Testis (tissue), 3 donors: Measurements from ENCODE around the gene SEPTIN5. TPM values are rescaled to one million over a fixed set of nuclear protein-coding genes. Genes with fewer than 3 reads are reported as not detected.

Experiments used
- DNase-seq: peaks from one replicate; pipeline ENCODE4 v3.0.0-alpha.2; 2019
- H3K27ac ChIP-seq, 2 donors: fragments of 200-600 bp; sonication (generic); one replicate each; pipeline ENCODE4 v1.5.1; 2019
- H3K27me3 ChIP-seq: fragments of 200-600 bp; sonication (generic); one replicate; pipeline ENCODE4 v1.5.1; 2019
- H3K36me3 ChIP-seq: fragments of 200-600 bp; sonication (generic); one replicate; pipeline ENCODE4 v1.5.1; 2017; ENCODE audit warnings: low read depth; ENCODE audit errors: missing control alignments
- H3K4me1 ChIP-seq: fragments of 200-600 bp; sonication (generic); one replicate; pipeline ENCODE4 v1.5.1; 2019
- H3K4me3 ChIP-seq, 2 donors: fragments of 200-600 bp; sonication (generic); one replicate each; pipeline ENCODE4 v1.5.1; 2017 to 2019
- H3K9me3 ChIP-seq: fragments of 200-600 bp; sonication (generic); one replicate; pipeline ENCODE4 v1.5.1; 2017
- CTCF ChIP-seq, 3 experiments: fragments of 450-650 bp in 2 of 3; fragments of 200-600 bp in 1 of 3; sonication (generic) in 1 of 3; IDR thresholded peaks; one replicate each; pipeline ENCODE4 v1.5.1; 2016 to 2019; ENCODE audit warnings: antibody characterized with exemption in 3 of 3, mild to moderate bottlenecking in 2 of 3, moderate library complexity in 1 of 3
- POLR2A ChIP-seq: fragments of 450-650 bp; IDR thresholded peaks from one replicate; pipeline ENCODE4 v1.6.1; 2017; ENCODE audit warnings: antibody characterized with exemption, mild to moderate bottlenecking, moderate library complexity
- WGBS, 2 donors: methylation state at CpG; one replicate each; pipeline ENCODE4 v1.1.5; 2018; 5-methylcytosine and 5-hydroxymethylcytosine counted together
- intact Hi-C: fragments of 100-400 bp; cut with DNase I; formaldehyde crosslinking; loops from one replicate; pipeline ENCODE4 v1.15.1; 2023; ENCODE audit warnings: low total_unique reads
- polyA plus RNA-seq: library from polyadenylated mRNA; stranded (reverse); fragments of 350-450 nt; fragmentation: Illumina TruSeq; extraction: RNeasy Lipid Tissue Mini Kit (QIAGEN cat#74804); gene quantifications from one replicate; pipeline ENCODE4 v1.2.3, GENCODE V29; 2014; ENCODE audit warnings: low read depth, low replicate concordance; ENCODE audit not compliant: insufficient read depth
- total RNA-seq, 2 donors: library from RNA; depleted of rRNA; stranded (reverse); fragments of >200 nt; gene quantifications; one replicate each; pipeline ENCODE4 v1.2.3, GENCODE V29; 2016

SEPTIN5 gene
- total and polyA plus RNA-seq, 3 donors from 2014 or later: 33.9 to 89.3 (median 68.9) TPM

GRCh38 chr22:19680287-19680881, 33.9 kb upstream of the SEPTIN5 start:
- WGBS, 2 donors: 92 to 93% methylated on average over 13 to 16 of the region's 16 CpGs
- Histone ChIP-seq H3K4me1 (no peaks in the 10 kb centered on the region), H3K27me3 (no peaks in the 10 kb centered on the region), H3K27ac (no peak overlapping the region), H3K36me3 (no peaks in the 10 kb centered on the region), H3K9me3 (no peaks in the 10 kb centered on the region), H3K4me3 (no peak overlapping the region)
- no peak for DNase-seq
- intact Hi-C loops: no loop called here
- TF ChIP-seq CTCF (IDR thresholded peaks at IDR 0.05) (no peak), POLR2A (no peak)

- no peak for DNase-seq
- Histone ChIP-seq H3K4me1 (no peaks in the 10 kb centered on the region), H3K27me3 (no peaks in the 10 kb centered on the region), H3K9me3 (no peaks in the 10 kb centered on the region), H3K36me3 (no peaks in the 10 kb centered on the region), H3K4me3 (no peak overlapping the region), H3K27ac (no peak overlapping the region)
- 92 to 93% methylated on average over 11 of the region's 11 CpGs for WGBS, 2 donors
- intact Hi-C loops: no loop called here
- TF ChIP-seq POLR2A (no peak), CTCF (IDR thresholded peaks at IDR 0.05) (no peak)
Observed at GRCh38 chr22:19680911-19681862, 33.1 kb upstream of the SEPTIN5 start.

- TF ChIP-seq CTCF (IDR thresholded peaks at IDR 0.05): no peak
- TF ChIP-seq POLR2A: no peak
Observed at GRCh38 chr22:19681863-19682245, 32.4 kb upstream of the SEPTIN5 start.

GRCh38 chr22:19686946-19687345, 27.4 kb upstream of the SEPTIN5 start:
- H3K36me3 ChIP-seq: no peaks in the 10 kb centered on the region
- DNase-seq: no peak
- H3K4me3 ChIP-seq: no peak overlapping the region
- H3K27me3 ChIP-seq: no peaks in the 10 kb centered on the region
- intact Hi-C loops: no loop called here
- no peaks in the 10 kb centered on the region for H3K9me3 ChIP-seq
- no peak overlapping the region for H3K27ac ChIP-seq
- WGBS, 2 donors: 89 to 90% methylated on average over 7 of the region's 7 CpGs
- peaks cover 2% of the 10 kb centered on the region for H3K4me1 ChIP-seq
- TF ChIP-seq CTCF (IDR thresholded peaks at IDR 0.05) (no peak), POLR2A (no peak)

More at GRCh38 chr22:19681863-19682245, 32.4 kb upstream of the SEPTIN5 start:
- Histone ChIP-seq H3K4me1 (no peaks in the 10 kb centered on the region), H3K27me3 (no peaks in the 10 kb centered on the region), H3K27ac (no peak overlapping the region), H3K36me3 (no peaks in the 10 kb centered on the region), H3K4me3 (no peak overlapping the region), H3K9me3 (no peaks in the 10 kb centered on the region)
- DNase-seq: no peak
- intact Hi-C loops: no loop called here
- 90 to 92% methylated on average over 6 of the region's 6 CpGs for WGBS, 2 donors
